HepG2 (cell line): ENCODE measurements around the gene ACD. TPM values are rescaled to one million over a fixed set of nuclear protein-coding genes. Genes with fewer than 3 reads are reported as not detected.

Experiments
- ATF2 ChIP-seq: sonication (generic); formaldehyde crosslinking; IDR thresholded peaks from 2 replicates; pipeline ENCODE4 v1.4.0; 2020; ENCODE audit warnings: missing genetic modification reagents
- CERS6 ChIP-seq: sonication (generic); formaldehyde crosslinking; IDR thresholded peaks from 2 replicates; pipeline ENCODE4 v1.5.0; 2020; ENCODE audit warnings: missing genetic modification reagents
- HIC2 ChIP-seq: sonication (generic); formaldehyde crosslinking; IDR thresholded peaks from 2 replicates; pipeline ENCODE4 v1.9.0; 2022; ENCODE audit warnings: low read depth, missing genetic modification reagents
- KLF15 ChIP-seq: sonication (generic); formaldehyde crosslinking; IDR thresholded peaks from 2 replicates; pipeline ENCODE4 v1.8.1; 2023; ENCODE audit warnings: borderline replicate concordance, mild to moderate bottlenecking, inconsistent platforms, missing genetic modification reagents, mixed read lengths
- MZF1 ChIP-seq: sonication (generic); formaldehyde crosslinking; IDR thresholded peaks from 2 replicates; pipeline ENCODE4 v1.8.1; 2023; ENCODE audit warnings: mild to moderate bottlenecking, missing genetic modification reagents, borderline replicate concordance
- PATZ1 ChIP-seq: sonication (generic); formaldehyde crosslinking; IDR thresholded peaks from 2 replicates; pipeline ENCODE4 v1.4.0; 2020; ENCODE audit warnings: missing genetic modification reagents
- SNAPC4 ChIP-seq: sonication (generic); formaldehyde crosslinking; IDR thresholded peaks from 2 replicates; pipeline ENCODE4 v1.4.0; 2020; ENCODE audit warnings: mild to moderate bottlenecking, missing genetic modification reagents
- TERF1 ChIP-seq: sonication (generic); formaldehyde crosslinking; IDR thresholded peaks from 2 replicates; pipeline ENCODE4 v1.8.0; 2022; ENCODE audit warnings: mild to moderate bottlenecking, missing genetic modification reagents, moderate library complexity
- ZFP62 ChIP-seq: sonication (generic); formaldehyde crosslinking; IDR thresholded peaks from 2 replicates; pipeline ENCODE4 v1.4.0; 2020; ENCODE audit warnings: missing genetic modification reagents
- ZNF280D ChIP-seq: sonication (generic); formaldehyde crosslinking; IDR thresholded peaks from 2 replicates; pipeline ENCODE4 v1.5.1; 2020; ENCODE audit warnings: mild to moderate bottlenecking, missing genetic modification reagents
- polyA plus RNA-seq, 8 experiments: library from polyadenylated mRNA; depleted of rRNA in 3 of 8; stranded (reverse) in 7 of 8; unstranded in 1 of 8; fragments of >200 nt; fragmentation: Illumina TruSeq in 4 of 8; extraction: Trizol in 4 of 8; gene quantifications; 2 replicates each; pipeline versions ENCODE4 v1.2.1 to v1.2.3, GENCODE V29; 2011 to 2016; ENCODE audit warnings: low read depth in 4 of 8, missing spikeins in 1 of 8, mixed read lengths in 1 of 8; ENCODE audit not compliant: insufficient read depth in 1 of 8
- total RNA-seq, 5 experiments: library from RNA; depleted of rRNA; stranded (reverse); fragments of >200 nt; fragmentation: Illumina TruSeq; extraction: Trizol; gene quantifications; 2 replicates each; pipeline ENCODE4 v1.2.3, GENCODE V29; 2016; ENCODE audit warnings: low read depth in 1 of 5

The ACD gene
- total and polyA plus RNA-seq, 2 of the 13 experiments (the other 11 are each of a cell fraction or from before 2014, with no cell fraction given), result 32.6 to 38.3 TPM

- TF ChIP-seq ZNF280D, result peak; percentile 60; the same call in 1 of the 2 replicates
- 0 out of 2 replicates have a peak, but pooled peaks have one; percentile 23 for TF ChIP-seq CERS6 (CRISPR knock-in tag)
- 0 out of 2 replicates have a peak, but pooled peaks have one; percentile 62 for TF ChIP-seq SNAPC4 (CRISPR knock-in tag)
- TF ChIP-seq ZFP62, result no peak
- TF ChIP-seq KLF15, result peak; percentile 73; the same call in 1 of the 2 replicates
- TF ChIP-seq TERF1 (CRISPR knock-in tag), result no peak
- 0 out of 2 replicates have a peak, but pooled peaks have one; percentile 15 for TF ChIP-seq ATF2 (CRISPR knock-in tag)
- no peak for TF ChIP-seq HIC2 (CRISPR knock-in tag)
- TF ChIP-seq PATZ1 (CRISPR knock-in tag), result peak; percentile 68
- TF ChIP-seq MZF1, result 0 out of 2 replicates have a peak, but pooled peaks have one; percentile 43
Measured at GRCh38 chr16:67666032-67666551, 6.0 kb upstream of the ACD start (continued).
